GM12875 (cell line): ENCODE measurements around the gene CHST7.

Source experiments
- H3K4me3 ChIP-seq: one replicate; pipeline ENCODE4 v1.5.1; 2011; ENCODE audit warnings: low read depth, low read length, control low read depth
- TF ChIP-seq, protein P1 (sequence below): IDR thresholded peaks from 2 replicates; pipeline ENCODE4 v1.5.1; 2011; ENCODE audit warnings: low read depth, mild to moderate bottlenecking, control low read depth, inconsistent platforms, low read length, moderate library complexity, borderline replicate concordance; ENCODE audit not compliant: insufficient read depth

CHST7 gene

GRCh38 chrX:46569621-46570020, 3.9 kb upstream of the CHST7 start:
- TF ChIP-seq, protein P1, sequence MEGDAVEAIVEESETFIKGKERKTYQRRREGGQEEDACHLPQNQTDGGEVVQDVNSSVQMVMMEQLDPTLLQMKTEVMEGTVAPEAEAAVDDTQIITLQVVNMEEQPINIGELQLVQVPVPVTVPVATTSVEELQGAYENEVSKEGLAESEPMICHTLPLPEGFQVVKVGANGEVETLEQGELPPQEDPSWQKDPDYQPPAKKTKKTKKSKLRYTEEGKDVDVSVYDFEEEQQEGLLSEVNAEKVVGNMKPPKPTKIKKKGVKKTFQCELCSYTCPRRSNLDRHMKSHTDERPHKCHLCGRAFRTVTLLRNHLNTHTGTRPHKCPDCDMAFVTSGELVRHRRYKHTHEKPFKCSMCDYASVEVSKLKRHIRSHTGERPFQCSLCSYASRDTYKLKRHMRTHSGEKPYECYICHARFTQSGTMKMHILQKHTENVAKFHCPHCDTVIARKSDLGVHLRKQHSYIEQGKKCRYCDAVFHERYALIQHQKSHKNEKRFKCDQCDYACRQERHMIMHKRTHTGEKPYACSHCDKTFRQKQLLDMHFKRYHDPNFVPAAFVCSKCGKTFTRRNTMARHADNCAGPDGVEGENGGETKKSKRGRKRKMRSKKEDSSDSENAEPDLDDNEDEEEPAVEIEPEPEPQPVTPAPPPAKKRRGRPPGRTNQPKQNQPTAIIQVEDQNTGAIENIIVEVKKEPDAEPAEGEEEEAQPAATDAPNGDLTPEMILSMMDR: no peak
- H3K4me3 ChIP-seq: no peak overlapping the region

- TF ChIP-seq, protein P1: no peak
- H3K4me3 ChIP-seq: no peak overlapping the region
Measured at GRCh38 chrX:46571423-46572339, 1.9 kb upstream of the CHST7 start.

DNA sequence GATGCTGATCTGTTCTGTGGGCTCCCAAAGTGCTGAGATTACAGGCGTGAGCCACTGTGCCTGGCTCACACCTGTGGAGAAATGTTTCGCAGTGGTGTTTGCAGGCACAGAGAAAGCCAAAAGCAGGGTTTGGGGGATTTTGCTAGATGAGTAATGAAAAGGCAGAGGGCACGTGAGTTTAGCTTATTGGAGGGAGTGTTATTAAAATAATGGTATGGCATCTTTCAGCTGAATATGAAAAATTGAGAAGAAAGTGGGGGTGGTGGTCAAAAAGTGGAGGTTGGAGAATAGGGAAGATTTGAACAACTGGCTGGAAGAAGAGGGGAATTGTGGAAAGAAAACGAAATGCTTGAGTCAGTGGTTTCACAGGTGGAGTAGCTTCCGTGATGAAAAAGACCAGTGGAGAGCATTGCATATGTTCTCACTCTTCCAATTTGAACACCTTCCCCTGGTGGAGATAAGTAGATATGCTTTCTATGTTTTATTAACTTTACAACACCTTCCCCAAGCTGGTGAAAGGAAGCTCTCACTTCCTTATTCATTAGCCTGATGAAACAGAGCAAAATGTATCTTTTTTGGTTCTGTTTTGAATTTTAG, 1.1 kb upstream of the CHST7 start:
- TF ChIP-seq, protein P1: peak; percentile 52
- no peak overlapping the region for H3K4me3 ChIP-seq

DNA sequence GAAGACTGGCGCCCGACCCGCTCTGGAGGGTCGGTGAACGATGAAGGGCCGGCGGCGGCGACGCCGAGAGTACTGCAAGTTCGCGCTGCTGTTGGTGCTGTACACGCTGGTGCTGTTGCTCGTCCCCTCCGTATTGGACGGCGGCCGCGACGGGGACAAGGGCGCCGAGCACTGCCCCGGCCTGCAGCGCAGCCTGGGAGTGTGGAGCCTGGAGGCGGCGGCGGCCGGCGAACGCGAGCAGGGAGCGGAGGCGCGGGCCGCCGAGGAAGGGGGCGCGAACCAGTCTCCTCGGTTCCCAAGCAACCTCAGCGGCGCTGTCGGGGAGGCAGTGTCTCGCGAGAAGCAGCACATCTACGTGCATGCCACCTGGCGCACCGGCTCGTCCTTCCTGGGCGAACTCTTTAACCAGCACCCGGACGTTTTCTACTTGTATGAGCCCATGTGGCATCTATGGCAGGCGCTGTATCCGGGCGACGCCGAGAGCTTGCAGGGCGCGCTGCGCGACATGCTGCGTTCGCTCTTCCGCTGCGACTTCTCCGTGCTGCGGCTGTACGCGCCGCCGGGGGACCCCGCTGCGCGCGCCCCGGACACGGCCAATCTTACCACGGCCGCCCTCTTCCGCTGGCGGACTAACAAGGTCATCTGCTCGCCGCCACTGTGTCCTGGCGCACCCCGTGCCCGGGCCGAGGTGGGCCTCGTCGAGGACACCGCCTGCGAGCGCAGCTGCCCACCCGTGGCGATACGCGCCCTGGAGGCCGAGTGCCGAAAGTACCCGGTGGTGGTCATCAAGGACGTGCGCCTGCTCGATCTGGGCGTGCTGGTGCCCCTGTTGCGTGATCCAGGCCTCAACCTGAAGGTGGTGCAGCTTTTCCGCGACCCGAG, 568 bp downstream of the CHST7 start:
- H3K4me3 ChIP-seq: peak overlapping the region; percentile 72
- TF ChIP-seq, protein P1: no peak

GRCh38 chrX:46574774-46575381, 1.3 kb downstream of the CHST7 start:
- TF ChIP-seq, protein P1: peak; percentile 17; the same call in 1 of the 2 replicates
- H3K4me3 ChIP-seq: peak overlapping the region; percentile 72

GRCh38 chrX:46575586-46575985, 2.0 kb downstream of the CHST7 start:
- peak overlapping the region; percentile 72 for H3K4me3 ChIP-seq
- TF ChIP-seq, protein P1: no peak
